ENCODE measurements around the gene PIP5K1A.

Gene PIP5K1A, protein sequence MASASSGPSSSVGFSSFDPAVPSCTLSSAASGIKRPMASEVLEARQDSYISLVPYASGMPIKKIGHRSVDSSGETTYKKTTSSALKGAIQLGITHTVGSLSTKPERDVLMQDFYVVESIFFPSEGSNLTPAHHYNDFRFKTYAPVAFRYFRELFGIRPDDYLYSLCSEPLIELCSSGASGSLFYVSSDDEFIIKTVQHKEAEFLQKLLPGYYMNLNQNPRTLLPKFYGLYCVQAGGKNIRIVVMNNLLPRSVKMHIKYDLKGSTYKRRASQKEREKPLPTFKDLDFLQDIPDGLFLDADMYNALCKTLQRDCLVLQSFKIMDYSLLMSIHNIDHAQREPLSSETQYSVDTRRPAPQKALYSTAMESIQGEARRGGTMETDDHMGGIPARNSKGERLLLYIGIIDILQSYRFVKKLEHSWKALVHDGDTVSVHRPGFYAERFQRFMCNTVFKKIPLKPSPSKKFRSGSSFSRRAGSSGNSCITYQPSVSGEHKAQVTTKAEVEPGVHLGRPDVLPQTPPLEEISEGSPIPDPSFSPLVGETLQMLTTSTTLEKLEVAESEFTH

DNA sequence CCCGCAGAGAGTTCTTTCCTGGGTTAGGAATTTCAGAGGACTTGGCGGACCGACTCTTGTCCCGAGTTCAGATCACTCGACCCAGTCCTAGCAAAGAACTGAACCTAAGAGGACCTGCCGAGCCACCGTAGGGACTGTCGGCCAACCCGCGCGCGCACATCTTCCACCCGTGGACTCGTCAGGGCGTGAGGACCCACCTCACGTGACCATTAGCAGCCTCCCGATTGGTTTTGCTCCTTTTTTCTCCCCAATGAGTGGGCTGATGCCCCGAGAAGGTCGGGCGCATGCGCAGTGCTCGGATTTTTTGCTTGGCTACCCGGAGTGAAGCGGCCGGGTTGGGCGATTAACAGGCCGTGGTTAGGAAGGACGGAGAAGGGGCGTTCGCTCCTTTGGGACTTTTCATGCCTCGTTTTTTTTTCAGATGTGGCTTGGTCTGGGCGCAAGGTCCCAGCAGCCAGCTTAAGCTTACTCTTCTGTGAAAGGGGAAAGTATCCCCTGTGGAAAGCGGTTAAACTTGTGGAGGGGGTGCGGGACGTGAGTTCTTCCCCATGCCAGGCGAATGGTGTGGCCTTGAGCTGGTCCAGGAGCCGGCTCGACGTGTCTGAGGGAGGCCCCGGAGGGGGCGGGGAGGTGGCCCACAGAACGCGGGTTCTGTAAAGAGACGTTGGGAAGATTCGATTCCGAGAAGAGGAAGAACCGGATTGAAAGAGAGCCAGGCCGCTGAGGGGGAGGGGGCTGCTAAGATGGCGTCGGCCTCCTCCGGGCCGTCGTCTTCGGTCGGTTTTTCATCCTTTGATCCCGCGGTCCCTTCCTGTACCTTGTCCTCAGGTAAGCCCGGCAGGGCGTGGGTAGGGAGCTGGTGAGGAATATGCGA is at the start of gene PIP5K1A:
TSS of gene PIP5K1A (plus strand) at position 299 of the 874 bp plus-strand sequence. CDS start at position 744, 445 bp downstream.
- POLR2A ChIA-PET, result interaction anchor here (0.6 to 2.8 kb wide), 12 partner anchors 9 to 134 kb away, joined by 3 to 17 read pairs (median 6); partner anchors contain the start of genes PSMD4, VPS72 and ZNF687
- CTCF ChIA-PET, result interaction anchor here (0.6 kb wide), 1 partner anchor 13 kb away, joined by 3 read pairs; no protein-coding TSS in a partner anchor
- peak; percentile 97 for TF ChIP-seq TARDBP (IDR thresholded peaks at IDR 0.05)
- peak; percentile 76 for TF ChIP-seq L3MBTL2 (conservative IDR thresholded peaks at IDR 0.05)
- TF ChIP-seq SUZ12 (IDR thresholded peaks at IDR 0.05), result no peak
- peak; percentile 98 for DNase-seq (ENCODE audit: extremely low spot score)

DNA sequence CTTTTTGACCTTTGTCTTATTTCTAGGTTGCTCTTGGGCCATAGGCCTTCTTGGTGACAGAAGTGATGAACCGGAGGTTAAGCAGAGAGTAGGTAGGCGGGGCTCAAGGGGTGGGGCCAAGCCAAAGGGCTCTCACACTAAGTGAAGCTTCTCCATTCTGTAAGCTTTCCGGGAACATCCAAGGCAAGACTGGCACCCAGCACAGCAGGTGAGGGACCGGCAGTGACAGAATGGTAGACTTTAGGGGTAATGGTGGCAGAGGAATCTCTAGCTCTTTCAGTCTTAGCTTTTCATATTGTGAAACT is 41.9 kb upstream of the PIP5K1A start, which contains the start of gene TNFAIP8L2:
TSS of gene TNFAIP8L2 (plus strand) at position 135 of the 305 bp plus-strand sequence. CDS start 2,049 bp downstream, outside the sequence.
- CTCF ChIA-PET, result interaction anchor here (0.9 to 3.7 kb wide), 6 partner anchors 12 to 150 kb away, joined by 3 to 51 read pairs (median 4); partner anchors contain the start of gene MINDY1
- POLR2A ChIA-PET, result interaction anchor here (1.7 to 1.9 kb wide), 4 partner anchors 9 to 125 kb away, joined by 4 to 7 read pairs (median 5); partner anchors contain the start of genes LYSMD1, VPS72 and ZNF687
- DNase-seq (ENCODE audit: extremely low spot score), result no peak

DNA sequence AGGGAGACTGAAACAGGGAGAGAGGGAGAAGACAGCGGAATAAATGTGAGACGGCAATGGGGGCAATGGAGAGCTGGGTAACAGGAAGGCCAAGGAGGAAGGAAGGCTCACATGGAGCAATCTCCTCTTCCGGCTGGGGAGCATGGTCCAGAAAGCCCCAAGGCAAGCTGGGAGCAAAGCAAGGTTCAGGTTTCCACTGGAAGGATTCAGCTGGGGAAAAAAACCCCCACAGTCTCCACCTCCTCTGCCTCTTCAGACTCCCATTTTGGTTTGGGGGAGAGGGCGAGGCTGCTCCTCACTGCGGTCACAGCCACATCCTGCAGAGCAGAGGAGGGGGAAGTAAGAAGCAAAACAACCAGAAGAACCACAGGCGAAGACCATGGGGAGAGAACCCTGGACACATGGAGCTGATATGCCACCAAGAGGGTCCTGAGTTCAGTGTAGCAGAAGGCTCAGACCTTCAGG is 41.3 kb upstream of the PIP5K1A start:
- ChIA-PET POLR2A (interaction anchor here (0.7 to 1.9 kb wide), 6 partner anchors 8 to 125 kb away, joined by 3 to 7 read pairs (median 4); partner anchors contain the start of genes LYSMD1, VPS72 and ZNF687), CTCF (interaction anchor here (0.9 to 3.7 kb wide), 5 partner anchors 12 to 151 kb away, joined by 3 to 51 read pairs (median 4); partner anchors contain the start of gene MINDY1)
- TF ChIP-seq SUZ12 (IDR thresholded peaks at IDR 0.05), result no peak
- no peak for TF ChIP-seq FOXA1 (IDR thresholded peaks at IDR 0.05)
- TF ChIP-seq, protein P1, sequence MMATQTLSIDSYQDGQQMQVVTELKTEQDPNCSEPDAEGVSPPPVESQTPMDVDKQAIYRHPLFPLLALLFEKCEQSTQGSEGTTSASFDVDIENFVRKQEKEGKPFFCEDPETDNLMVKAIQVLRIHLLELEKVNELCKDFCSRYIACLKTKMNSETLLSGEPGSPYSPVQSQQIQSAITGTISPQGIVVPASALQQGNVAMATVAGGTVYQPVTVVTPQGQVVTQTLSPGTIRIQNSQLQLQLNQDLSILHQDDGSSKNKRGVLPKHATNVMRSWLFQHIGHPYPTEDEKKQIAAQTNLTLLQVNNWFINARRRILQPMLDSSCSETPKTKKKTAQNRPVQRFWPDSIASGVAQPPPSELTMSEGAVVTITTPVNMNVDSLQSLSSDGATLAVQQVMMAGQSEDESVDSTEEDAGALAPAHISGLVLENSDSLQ (IDR thresholded peaks at IDR 0.05), result no peak
- no peak for TF ChIP-seq TARDBP (IDR thresholded peaks at IDR 0.05)
- TF ChIP-seq NFRKB (IDR thresholded peaks at IDR 0.05), result no peak
- no peak for TF ChIP-seq L3MBTL2 (conservative IDR thresholded peaks at IDR 0.05)
- no peak for TF ChIP-seq LEF1 (IDR thresholded peaks at IDR 0.05; ENCODE audit: borderline replicate concordance)
- no peak for DNase-seq (ENCODE audit: extremely low spot score)

More for the DNA sequence above, 41.9 kb upstream of the PIP5K1A start, which contains the start of gene TNFAIP8L2:
- TF ChIP-seq SUZ12 (IDR thresholded peaks at IDR 0.05) (no peak), ELF4 (IDR thresholded peaks at IDR 0.05) (no peak), FOXA1 (IDR thresholded peaks at IDR 0.05) (no peak), SP1 (IDR thresholded peaks at IDR 0.05) (no peak), ZNF384 (IDR thresholded peaks at IDR 0.05) (no peak), TARDBP (IDR thresholded peaks at IDR 0.05) (no peak), FOXK2 (IDR thresholded peaks at IDR 0.05) (no peak), CTBP1 (IDR thresholded peaks at IDR 0.05; ENCODE audit: borderline replicate concordance) (no peak), HDGF (IDR thresholded peaks at IDR 0.05; ENCODE audit: borderline replicate concordance) (no peak), L3MBTL2 (conservative IDR thresholded peaks at IDR 0.05) (no peak), NFRKB (IDR thresholded peaks at IDR 0.05) (no peak), BHLHE40 (IDR thresholded peaks at IDR 0.05; ENCODE audit: borderline replicate concordance) (no peak), LEF1 (IDR thresholded peaks at IDR 0.05; ENCODE audit: borderline replicate concordance) (no peak)
- TF ChIP-seq, protein P1 (IDR thresholded peaks at IDR 0.05), result no peak

DNA sequence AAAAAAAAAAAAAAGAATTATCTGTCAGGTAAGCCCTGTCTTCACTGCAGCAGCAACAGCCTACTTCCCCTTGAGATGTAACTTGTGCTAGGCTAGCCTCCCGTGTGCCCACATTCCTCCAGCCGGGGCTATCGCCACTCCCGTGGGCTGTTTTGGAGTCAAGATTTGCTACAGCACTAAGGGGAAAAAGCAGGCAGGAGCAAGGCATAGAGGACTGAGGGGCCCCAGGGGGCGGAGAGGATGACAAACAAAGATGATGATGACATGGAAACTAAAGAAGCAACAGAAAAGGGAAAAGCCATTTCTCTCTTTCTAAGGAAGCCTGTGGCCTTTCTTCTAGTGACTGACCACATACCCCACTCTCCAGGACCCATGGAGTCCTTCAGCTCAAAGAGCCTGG is 40.0 kb upstream of the PIP5K1A start:
- ChIA-PET CTCF (interaction anchor here (0.5 to 3.7 kb wide), 2 partner anchors 58 to 66 kb away, joined by 4 to 51 read pairs; no protein-coding TSS in a partner anchor), POLR2A (interaction anchor here (1.2 kb wide), 1 partner anchor 40 kb away, joined by 3 read pairs; no protein-coding TSS in a partner anchor)
- no peak for TF ChIP-seq SUZ12 (IDR thresholded peaks at IDR 0.05)
- TF ChIP-seq FOXM1 (IDR thresholded peaks at IDR 0.05; ENCODE audit: borderline replicate concordance), result no peak
- no peak for TF ChIP-seq SP1 (IDR thresholded peaks at IDR 0.05)
- TF ChIP-seq ARNT (IDR thresholded peaks at IDR 0.05), result no peak
- no peak for DNase-seq (ENCODE audit: extremely low spot score)

DNA sequence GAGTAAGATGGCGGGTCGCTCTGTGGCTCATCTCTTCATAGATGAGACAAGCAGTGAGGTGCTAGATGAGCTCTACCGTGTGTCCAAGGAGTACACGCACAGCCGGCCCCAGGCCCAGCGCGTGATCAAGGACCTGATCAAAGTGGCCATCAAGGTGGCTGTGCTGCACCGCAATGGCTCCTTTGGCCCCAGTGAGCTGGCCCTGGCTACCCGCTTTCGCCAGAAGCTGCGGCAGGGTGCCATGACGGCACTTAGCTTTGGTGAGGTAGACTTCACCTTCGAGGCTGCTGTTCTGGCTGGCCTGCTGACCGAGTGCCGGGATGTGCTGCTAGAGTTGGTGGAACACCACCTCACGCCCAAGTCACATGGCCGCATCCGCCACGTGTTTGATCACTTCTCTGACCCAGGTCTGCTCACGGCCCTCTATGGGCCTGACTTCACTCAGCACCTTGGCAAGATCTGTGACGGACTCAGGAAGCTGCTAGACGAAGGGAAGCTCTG is 39.6 kb upstream of the PIP5K1A start:
- ChIA-PET CTCF (interaction anchor here (0.5 to 1.1 kb wide), 2 partner anchors 59 to 67 kb away, joined by 3 to 4 read pairs; no protein-coding TSS in a partner anchor), POLR2A (no interaction called here)
- TF ChIP-seq FOXA1 (IDR thresholded peaks at IDR 0.05) (no peak), CTBP1 (IDR thresholded peaks at IDR 0.05; ENCODE audit: borderline replicate concordance) (no peak), LEF1 (IDR thresholded peaks at IDR 0.05; ENCODE audit: borderline replicate concordance) (no peak), HDGF (IDR thresholded peaks at IDR 0.05; ENCODE audit: borderline replicate concordance) (no peak), FOXK2 (IDR thresholded peaks at IDR 0.05) (no peak), SP1 (IDR thresholded peaks at IDR 0.05) (no peak), L3MBTL2 (conservative IDR thresholded peaks at IDR 0.05) (no peak), NFRKB (IDR thresholded peaks at IDR 0.05) (no peak), SUZ12 (IDR thresholded peaks at IDR 0.05) (no peak), ARNT (IDR thresholded peaks at IDR 0.05) (no peak), ZNF384 (IDR thresholded peaks at IDR 0.05) (no peak), BHLHE40 (IDR thresholded peaks at IDR 0.05; ENCODE audit: borderline replicate concordance) (no peak), FOXM1 (IDR thresholded peaks at IDR 0.05; ENCODE audit: borderline replicate concordance) (no peak), TARDBP (IDR thresholded peaks at IDR 0.05) (no peak), ELF4 (IDR thresholded peaks at IDR 0.05) (no peak)
- TF ChIP-seq, protein P1 (IDR thresholded peaks at IDR 0.05), result no peak
- no peak for DNase-seq (ENCODE audit: extremely low spot score)

Data from HEK293T (cell line).